ENCODE results near the gene MYO1E.
A peak's percentile ranks its signal among the peaks of the same experiment; 100 is the strongest.

Gene MYO1E

DNA sequence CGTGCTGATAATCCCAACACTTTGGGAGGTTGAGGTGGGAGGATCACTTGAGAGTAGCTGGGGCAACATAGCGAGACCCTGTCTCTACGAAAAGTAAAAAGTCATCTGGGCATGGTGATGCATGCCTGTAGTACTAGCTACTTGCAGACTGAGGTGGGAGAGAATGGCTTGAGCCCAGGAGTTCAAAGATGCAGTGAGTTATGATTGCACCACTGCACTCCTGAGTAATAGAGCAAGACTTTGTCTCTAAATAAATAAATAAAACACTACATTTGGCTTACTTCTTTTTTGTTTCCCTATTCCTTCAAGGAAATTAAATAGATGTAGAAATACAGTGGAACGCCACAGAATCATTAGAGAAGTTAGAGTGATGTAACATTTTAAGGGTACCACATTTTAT, 186.2 kb downstream of the MYO1E start:
- in situ Hi-C loops (cut with MboI; ENCODE audit: low pct_unique_long_range_greater_than_20kb, low sequenced_read_pairs, unreplicated experiment): no loop called here
- no peak for DNase-seq (ENCODE audit: low spot score)
- TF ChIP-seq, protein P1, sequence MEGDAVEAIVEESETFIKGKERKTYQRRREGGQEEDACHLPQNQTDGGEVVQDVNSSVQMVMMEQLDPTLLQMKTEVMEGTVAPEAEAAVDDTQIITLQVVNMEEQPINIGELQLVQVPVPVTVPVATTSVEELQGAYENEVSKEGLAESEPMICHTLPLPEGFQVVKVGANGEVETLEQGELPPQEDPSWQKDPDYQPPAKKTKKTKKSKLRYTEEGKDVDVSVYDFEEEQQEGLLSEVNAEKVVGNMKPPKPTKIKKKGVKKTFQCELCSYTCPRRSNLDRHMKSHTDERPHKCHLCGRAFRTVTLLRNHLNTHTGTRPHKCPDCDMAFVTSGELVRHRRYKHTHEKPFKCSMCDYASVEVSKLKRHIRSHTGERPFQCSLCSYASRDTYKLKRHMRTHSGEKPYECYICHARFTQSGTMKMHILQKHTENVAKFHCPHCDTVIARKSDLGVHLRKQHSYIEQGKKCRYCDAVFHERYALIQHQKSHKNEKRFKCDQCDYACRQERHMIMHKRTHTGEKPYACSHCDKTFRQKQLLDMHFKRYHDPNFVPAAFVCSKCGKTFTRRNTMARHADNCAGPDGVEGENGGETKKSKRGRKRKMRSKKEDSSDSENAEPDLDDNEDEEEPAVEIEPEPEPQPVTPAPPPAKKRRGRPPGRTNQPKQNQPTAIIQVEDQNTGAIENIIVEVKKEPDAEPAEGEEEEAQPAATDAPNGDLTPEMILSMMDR (IDR thresholded peaks at IDR 0.05; ENCODE audit: extremely low read depth, insufficient read depth, missing control alignments): no peak

DNA sequence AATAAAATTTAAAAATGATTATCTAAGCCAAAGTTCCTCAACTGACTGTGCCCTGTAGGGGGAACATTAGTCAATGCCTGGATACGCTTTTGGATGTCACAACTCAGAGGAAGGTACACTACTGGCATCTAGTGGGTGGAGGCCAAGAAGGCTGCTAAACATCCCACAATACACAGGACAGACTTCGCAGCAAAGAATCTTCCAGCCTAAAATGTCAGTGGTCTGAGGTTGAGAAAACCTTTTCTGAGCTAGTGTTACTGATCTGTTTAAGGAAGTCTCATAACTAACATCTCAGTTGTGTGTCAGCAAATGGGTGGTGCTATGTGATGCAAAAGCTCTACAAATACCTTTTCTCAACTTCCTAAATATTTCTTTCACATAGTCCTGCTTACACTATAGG, 186.9 kb downstream of the MYO1E start:
- TF ChIP-seq, protein P1 (IDR thresholded peaks at IDR 0.05; ENCODE audit: extremely low read depth, insufficient read depth, missing control alignments): no peak
- no peak for DNase-seq (ENCODE audit: low spot score)
- in situ Hi-C loops (cut with MboI; ENCODE audit: low pct_unique_long_range_greater_than_20kb, low sequenced_read_pairs, unreplicated experiment): no loop called here

DNA sequence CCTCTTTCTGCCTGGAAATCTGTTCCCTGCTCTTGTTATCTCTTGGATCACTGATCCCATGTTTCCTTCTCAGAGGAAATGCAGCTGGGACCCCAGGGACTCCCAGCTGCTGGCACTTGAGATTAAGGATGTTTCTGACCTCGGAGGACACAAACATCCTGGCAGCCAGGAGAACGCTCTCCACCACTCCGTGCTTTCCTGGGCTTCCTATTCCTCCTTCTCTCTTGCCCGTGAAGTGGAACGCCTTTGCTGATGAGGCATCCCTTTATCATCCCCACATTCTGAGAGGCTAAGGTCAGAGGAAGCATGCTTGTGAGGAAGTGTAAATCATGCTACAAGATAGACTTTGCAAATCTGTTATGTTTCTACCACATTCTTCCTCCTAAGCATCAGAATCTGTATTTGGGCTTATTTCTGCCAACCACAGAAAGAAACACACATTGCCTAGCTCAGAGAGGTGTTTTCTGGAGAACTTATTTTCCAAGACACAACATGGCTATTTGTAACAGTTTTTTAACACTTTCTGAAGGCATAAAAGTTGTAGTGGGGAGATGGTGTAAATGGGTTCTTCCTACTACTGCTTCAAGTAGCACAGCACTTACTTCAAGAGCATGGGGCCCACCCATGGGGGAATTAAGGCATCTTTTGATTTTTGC, 191.6 kb downstream of the MYO1E start:
- TF ChIP-seq, protein P1 (IDR thresholded peaks at IDR 0.05; ENCODE audit: extremely low read depth, insufficient read depth, missing control alignments): no peak
- in situ Hi-C loops (cut with MboI; ENCODE audit: low pct_unique_long_range_greater_than_20kb, low sequenced_read_pairs, unreplicated experiment): no loop called here
- DNase-seq (ENCODE audit: low spot score): no peak

DNA sequence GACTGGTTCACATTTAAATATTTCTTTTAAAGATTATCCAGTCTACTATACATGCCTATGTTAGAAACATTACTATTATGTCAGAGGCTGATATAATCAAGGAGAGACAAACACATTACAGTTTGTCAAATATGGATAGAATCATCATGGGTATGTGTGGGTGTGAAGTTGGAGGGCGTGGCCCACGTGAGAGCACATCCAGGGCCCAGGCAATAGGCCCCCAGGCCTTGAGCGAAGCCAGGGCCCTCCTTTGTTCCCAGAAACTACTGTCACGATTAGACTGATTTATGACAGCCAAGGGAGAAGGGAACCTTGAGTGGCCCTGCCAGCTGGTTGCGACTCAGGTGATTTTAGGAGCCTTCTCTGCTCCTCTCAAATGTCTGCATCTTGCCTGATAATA, 193.0 kb downstream of the MYO1E start:
- DNase-seq (ENCODE audit: low spot score): no peak
- in situ Hi-C loops (cut with MboI; ENCODE audit: low pct_unique_long_range_greater_than_20kb, low sequenced_read_pairs, unreplicated experiment): no loop called here
- TF ChIP-seq, protein P1 (IDR thresholded peaks at IDR 0.05; ENCODE audit: extremely low read depth, insufficient read depth, missing control alignments): no peak

DNA sequence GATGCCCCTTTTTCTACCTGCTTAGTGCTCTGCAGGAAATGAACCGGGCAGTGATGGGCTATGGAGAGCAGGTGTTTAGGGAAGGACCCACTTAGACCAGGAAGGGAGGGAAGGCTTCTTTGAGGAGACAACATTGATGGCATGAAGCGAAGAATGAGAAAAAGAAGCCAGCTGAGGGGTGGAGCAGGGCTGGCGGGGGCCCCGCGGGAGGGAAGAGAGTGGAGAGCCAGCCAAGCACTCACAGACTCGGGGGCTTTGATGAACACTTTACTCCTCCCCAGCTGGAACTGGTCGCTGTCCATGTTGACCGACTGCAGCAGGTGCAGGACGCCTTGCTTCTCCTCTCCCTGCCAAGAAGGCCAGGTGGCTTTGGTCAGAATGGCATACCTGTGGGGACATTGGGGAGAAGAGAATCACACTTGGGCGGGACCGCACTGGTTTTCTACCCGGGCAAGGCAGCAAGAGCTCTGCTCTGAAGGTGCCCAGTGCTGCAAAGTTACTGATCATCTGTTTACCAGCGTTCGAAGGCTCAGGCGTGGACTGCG, 194.4 kb downstream of the MYO1E start:
- TF ChIP-seq, protein P1 (IDR thresholded peaks at IDR 0.05; ENCODE audit: extremely low read depth, insufficient read depth, missing control alignments): no peak
- in situ Hi-C loops (cut with MboI; ENCODE audit: low pct_unique_long_range_greater_than_20kb, low sequenced_read_pairs, unreplicated experiment): no loop called here
- no peak for DNase-seq (ENCODE audit: low spot score)

DNA sequence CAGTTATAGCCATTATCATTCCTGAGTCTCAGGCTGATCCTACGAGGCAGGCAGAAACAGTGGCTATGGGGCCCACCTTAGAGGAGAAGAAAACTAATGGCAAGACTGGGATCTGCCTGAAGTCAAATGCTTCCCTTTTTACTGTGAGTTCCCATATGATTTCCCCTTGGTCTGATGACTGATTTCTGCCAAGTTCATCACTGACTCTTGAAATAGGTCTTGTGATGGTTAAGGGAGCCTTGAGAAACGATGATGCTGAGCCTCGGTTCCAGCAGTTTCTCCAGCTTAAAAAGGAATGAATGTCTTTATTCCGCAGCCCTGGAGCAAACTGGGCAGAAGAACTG, 195.4 kb downstream of the MYO1E start:
- in situ Hi-C loops (cut with MboI; ENCODE audit: low pct_unique_long_range_greater_than_20kb, low sequenced_read_pairs, unreplicated experiment): no loop called here
- DNase-seq (ENCODE audit: low spot score): peak; percentile 30
- TF ChIP-seq, protein P1 (IDR thresholded peaks at IDR 0.05; ENCODE audit: extremely low read depth, insufficient read depth, missing control alignments): no peak

All from GM13977 (cell line).